ENCODE results near the gene PCDHB14. TPM values are rescaled to one million over a fixed set of nuclear protein-coding genes. Genes with fewer than 3 reads are reported as not detected.
"Not testable (repeated sequence)": the region's sequence is repeated elsewhere in the genome, so short reads cannot be mapped to it uniquely, and the experiment has no call there.

The PCDHB14 gene
- total RNA-seq, 1 donor from 2014 or later: 2.0 TPM

DNA sequence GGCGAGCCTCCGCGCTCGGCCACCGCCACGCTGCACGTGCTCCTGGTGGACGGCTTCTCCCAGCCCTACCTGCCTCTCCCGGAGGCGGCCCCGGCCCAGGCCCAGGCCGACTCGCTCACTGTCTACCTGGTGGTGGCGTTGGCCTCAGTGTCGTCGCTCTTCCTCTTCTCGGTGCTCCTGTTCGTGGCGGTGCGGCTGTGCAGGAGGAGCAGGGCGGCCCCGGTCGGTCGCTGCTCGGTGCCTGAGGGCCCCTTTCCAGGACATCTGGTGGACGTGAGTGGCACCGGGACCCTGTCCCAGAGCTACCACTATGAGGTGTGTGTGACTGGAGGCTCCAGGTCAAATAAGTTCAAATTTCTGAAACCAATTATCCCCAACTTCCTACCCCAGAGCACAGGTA lies 12.3 kb upstream of the PCDHB14 start:
- ATAC-seq: not testable (repeated sequence)

DNA sequence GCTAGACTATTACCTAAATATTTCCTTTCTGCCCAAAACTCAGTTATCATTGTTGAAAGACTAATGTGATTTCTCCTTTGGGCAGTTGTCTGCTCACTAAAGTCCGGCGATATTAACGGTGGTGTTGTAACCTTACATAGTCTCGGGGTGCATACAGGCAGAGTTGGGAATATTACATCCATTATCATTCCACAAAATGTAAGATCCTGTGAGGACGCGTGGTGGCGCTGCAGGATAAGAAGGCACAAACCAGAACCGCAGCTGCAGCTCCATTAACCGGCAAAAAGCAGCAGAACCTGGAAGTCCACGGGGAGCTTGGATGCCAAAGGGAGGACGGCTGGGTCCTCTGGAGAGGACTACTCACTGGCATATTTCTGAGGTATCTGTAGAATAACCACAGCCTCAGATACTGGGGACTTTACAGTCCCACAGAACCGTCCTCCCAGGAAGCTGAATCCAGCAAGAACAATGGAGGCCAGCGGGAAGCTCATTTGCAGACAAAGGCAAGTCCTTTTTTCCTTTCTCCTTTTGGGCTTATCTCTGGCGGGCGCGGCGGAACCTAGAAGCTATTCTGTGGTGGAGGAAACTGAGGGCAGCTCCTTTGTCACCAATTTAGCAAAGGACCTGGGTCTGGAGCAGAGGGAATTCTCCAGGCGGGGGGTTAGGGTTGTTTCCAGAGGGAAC lies 9.3 kb upstream of the PCDHB14 start, which contains the start of gene PCDHB13:
TSS of gene PCDHB13 (plus strand) at position 264 of the 684 bp plus-strand sequence. CDS start at position 469, 205 bp downstream.
- ATAC-seq: peak; percentile 41

GRCh38 chr5:141214583-141214982 lies 8.6 kb upstream of the PCDHB14 start:
- ATAC-seq: not testable (repeated sequence)

GRCh38 chr5:141215504-141215903 lies 7.6 kb upstream of the PCDHB14 start:
- not testable (repeated sequence) for ATAC-seq

- not testable (repeated sequence) for ATAC-seq
Observed at GRCh38 chr5:141216035-141216434, 7.1 kb upstream of the PCDHB14 start.

DNA sequence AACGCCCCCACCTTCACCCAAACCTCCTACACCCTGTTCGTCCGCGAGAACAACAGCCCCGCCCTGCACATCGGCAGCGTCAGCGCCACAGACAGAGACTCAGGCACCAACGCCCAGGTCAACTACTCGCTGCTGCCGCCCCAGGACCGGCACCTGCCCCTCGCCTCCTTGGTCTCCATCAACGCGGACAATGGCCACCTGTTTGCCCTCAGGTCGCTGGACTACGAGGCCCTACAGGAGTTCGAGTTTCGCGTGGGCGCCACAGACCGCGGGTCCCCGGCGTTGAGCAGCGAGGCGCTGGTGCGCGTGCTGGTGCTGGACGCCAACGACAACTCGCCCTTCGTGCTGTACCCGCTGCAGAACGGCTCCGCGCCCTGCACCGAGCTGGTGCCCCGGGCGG lies 1.7 kb downstream of the PCDHB14 start:
- ATAC-seq: not testable (repeated sequence)

DNA sequence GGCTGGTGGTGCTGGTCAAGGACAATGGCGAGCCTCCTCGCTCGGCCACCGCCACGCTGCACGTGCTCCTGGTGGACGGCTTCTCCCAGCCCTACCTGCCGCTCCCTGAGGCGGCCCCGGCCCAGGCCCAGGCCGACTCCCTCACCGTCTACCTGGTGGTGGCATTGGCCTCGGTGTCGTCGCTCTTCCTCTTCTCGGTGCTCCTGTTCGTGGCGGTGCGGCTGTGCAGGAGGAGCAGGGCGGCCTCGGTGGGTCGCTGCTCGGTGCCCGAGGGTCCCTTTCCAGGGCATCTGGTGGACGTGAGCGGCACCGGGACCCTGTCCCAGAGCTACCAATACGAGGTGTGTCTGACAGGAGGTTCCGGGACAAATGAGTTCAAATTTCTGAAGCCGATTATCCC lies 2.3 kb downstream of the PCDHB14 start:
- ATAC-seq: not testable (repeated sequence)

DNA sequence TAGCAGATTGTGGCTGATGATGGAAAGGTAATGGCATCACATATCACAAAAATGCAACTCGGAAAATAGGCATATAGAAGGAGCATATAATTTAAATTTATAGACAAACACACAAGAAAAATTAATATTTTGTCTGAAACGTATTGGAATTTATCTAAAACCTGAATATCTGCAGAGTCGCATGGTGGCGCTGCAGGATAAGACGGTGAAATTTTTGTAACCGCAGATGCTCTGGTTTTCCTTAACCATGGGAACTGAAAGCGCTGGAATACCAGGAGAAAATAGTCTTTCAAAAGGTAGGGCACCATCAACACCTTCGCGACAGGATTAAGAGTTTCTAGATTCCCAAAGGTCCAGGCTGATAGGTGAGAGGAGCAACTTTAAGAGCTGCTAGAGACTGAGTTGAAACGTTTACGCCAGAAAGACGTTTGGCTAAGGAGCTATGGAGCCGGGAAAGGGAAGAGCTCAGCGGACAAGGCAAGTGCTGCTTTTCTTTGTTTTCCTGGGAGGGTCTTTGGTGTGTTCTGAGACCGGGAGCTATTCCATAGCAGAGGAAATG lies 11.0 kb downstream of the PCDHB14 start:
- ATAC-seq: no peak

DNA sequence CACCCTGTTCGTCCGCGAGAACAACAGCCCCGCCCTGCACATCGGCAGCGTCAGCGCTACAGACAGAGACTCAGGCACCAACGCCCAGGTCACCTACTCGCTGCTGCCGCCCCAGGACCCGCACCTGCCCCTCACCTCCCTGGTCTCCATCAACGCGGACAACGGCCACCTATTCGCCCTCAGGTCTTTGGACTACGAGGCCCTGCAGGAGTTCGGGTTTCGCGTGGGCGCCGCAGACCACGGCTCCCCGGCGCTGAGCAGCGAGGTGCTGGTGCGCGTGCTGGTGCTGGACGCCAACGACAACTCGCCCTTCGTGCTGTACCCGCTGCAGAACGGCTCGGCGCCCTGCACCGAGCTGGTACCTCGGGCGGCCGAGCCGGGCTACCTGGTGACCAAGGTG lies 12.8 kb downstream of the PCDHB14 start:
- ATAC-seq: not testable (repeated sequence)

- ATAC-seq: no peak
Observed at GRCh38 chr5:141236516-141237313, 13.6 kb downstream of the PCDHB14 start.

GRCh38 chr5:141241496-141241895 lies 18.4 kb downstream of the PCDHB14 start:
- no peak for ATAC-seq

DNA sequence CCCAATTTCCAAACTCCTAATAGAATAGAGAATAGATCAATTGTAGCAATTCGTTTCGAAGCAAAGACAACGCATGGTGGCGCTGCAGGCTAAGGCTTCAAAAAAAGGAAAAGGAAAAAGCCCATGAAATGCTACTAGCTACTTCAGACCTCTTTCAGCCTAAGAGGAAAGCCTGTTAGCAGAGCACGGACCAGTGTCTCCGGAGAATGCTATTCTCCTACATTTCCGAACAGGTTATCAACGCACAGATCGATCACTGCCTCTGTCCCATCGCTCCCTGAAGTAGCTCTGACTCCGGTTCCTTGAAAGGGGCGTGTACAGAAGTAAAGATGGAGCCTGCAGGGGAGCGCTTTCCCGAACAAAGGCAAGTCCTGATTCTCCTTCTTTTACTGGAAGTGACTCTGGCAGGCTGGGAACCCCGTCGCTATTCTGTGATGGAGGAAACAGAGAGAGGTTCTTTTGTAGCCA lies 22.1 kb downstream of the PCDHB14 start, which contains the start of gene PCDHB15:
TSS of gene PCDHB15 (plus strand) at position 146 of the 468 bp plus-strand sequence. CDS start at position 330, 184 bp downstream.
- no peak for ATAC-seq

DNA sequence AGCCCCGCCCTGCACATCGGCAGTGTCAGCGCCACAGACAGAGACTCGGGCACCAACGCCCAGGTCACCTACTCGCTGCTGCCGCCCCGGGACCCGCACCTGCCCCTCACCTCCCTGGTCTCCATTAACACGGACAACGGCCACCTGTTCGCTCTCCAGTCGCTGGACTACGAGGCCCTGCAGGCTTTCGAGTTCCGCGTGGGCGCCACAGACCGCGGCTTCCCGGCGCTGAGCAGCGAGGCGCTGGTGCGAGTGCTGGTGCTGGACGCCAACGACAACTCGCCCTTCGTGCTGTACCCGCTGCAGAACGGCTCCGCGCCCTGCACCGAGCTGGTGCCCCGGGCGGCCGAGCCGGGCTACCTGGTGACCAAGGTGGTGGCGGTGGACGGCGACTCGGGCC lies 23.8 kb downstream of the PCDHB14 start:
- ATAC-seq: not testable (repeated sequence)

GRCh38 chr5:141247434-141247833 lies 24.3 kb downstream of the PCDHB14 start:
- ATAC-seq: not testable (repeated sequence)

DNA sequence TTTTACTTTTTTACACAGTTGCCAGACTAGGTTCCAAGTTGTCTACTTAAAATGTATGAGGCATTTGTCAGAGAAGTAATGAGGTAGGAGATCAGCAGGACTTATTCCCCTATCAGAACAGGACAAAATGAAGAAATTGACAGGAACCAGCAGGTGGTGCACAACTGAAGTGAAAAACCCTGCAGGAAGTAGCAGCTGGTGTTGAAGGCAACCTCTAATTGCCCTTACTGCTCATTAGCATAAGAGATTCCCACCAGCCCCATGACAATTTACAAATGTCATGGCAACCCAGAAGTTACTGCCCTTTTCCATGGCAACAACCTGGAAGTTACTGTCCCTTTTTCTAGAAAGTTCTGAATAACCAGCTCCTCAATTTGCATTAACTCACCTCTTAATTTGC lies 27.4 kb downstream of the PCDHB14 start:
- ATAC-seq: no peak

- no peak for ATAC-seq
Observed at GRCh38 chr5:141258464-141258863, 35.3 kb downstream of the PCDHB14 start.

- ATAC-seq: no peak
Observed at GRCh38 chr5:141258948-141259347, 35.8 kb downstream of the PCDHB14 start.

DNA sequence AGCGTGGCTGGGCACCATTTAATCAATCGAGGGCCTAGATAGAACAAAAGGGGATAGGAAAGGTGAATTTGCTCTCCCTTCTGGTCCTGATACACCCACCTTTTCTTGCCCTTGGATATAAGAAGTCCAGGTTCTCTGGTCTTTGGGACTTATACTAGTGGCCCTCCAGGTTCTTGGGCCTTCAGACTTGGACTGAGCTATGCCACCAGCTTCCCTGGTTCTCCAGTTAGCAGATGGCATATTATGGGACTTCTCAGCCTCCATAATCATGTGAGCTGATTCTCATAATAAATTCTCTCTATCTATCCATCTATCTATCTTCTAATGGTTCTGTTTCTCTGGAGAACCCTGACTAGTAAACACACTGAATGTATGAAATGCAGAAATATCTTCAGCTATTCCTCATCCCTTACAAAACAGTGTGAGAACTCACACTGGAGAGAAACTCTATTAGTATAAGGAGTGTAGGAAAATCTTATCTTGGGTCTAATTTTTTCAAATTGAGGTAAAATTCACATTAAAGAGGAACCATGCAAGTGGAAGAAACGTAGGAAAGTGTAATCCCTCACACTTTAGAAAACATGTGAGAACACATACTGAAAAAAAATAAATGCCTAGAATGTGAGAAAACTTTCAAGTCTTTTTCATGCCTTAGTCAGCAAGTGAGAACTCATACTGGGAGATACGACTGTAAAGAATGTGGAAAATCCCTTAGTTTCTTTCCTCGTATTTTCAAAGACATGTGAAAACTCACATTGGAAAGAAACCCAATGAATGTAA lies 37.5 kb downstream of the PCDHB14 start:
- ATAC-seq: no peak

DNA sequence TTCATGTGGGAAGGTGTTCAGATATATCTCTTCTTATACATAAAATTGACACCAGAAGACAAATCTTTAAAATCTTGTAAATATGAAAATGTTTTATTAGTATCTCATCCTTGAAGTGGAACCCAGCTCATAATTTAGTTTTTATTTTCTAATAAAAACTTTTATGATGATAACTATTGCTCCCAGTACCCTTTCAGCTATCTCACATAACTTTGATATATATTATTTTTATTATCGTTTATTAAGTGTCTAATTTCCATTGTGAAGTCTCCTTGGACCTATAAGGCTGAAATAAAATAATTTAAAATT lies 38.0 kb downstream of the PCDHB14 start:
- ATAC-seq: no peak

DNA sequence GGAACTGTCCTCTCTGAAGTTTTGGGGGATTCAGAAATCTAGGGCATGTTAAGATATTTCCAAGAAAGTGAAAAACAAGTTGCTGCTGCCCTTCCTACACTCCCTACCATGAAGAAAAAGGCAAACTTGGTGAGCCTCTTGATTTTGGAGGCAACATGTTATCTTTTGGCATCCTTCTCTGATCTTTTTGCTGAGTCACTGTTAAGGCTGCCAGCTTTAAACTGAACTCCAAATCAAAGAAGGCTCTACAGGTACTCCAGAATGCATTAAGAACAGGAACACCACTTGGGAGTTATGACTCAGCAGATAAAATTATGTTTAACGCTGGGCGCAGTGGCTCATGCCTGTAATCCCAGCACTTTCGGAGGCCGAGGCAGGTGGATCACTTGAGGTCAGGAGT lies 46.1 kb downstream of the PCDHB14 start:
- ATAC-seq: no peak

- no peak for ATAC-seq
Observed at GRCh38 chr5:141272906-141273305, 49.8 kb downstream of the PCDHB14 start.

All from esophagus mucosa (tissue), 1 donor.